Pancreas (tissue), 10 donors: ENCODE measurements around the gene HOXC5. TPM values are rescaled to one million over a fixed set of nuclear protein-coding genes. Genes with fewer than 3 reads are reported as not detected.
A peak's percentile ranks its signal among the peaks of the same experiment; 100 is the strongest.

Source experiments
- ATAC-seq, 4 donors: fragments of 200-7000 bp; cut with Tn5 transposase; one replicate each; pipeline versions ENCODE4 v1.8.0 to v1.9.1; 2020; ENCODE audit warnings: mild to moderate bottlenecking in 4 of 4, moderate library complexity in 4 of 4
- DNase-seq, 6 donors: peaks; one replicate each; pipeline ENCODE4 v3.0.0-alpha.2; 2020
- FAIRE-seq: peaks from 2 replicates; lab custom pipeline; 2012; peaks lifted over from hg19 to GRCh38; lab: Jason Lieb, UNC
- H3K27ac ChIP-seq, 4 donors: fragments of 200-600 bp; sonication (generic); 1 replicate in 3 of 4; 2 replicates in 1 of 4; pipeline versions ENCODE4 v1.5.0 to v1.8.0; 2020
- H3K27me3 ChIP-seq, 4 donors: fragments of 200-600 bp; one replicate each; pipeline ENCODE4 v1.8.0; 2021
- H3K36me3 ChIP-seq, 3 donors: fragments of 200-600 bp; sonication (generic) in 1 of 3; one replicate each; pipeline versions ENCODE4 v1.5.0 to v1.8.0; 2020 to 2021
- H3K4me1 ChIP-seq, 3 donors: fragments of 200-600 bp; one replicate each; pipeline ENCODE4 v1.8.0; 2021
- H3K4me3 ChIP-seq, 4 donors: fragments of 200-600 bp; sonication (generic) in 2 of 4; one replicate each; pipeline versions ENCODE4 v1.5.0 to v1.8.0; 2020 to 2021
- H3K9me3 ChIP-seq, 4 donors: fragments of 200-600 bp; one replicate each; pipeline ENCODE4 v1.8.0; 2021
- CTCF ChIP-seq, 4 donors: fragments of 200-600 bp; sonication (generic) in 3 of 4; IDR thresholded peaks; one replicate each; pipeline versions ENCODE4 v1.5.0 to v1.8.0; 2021; ENCODE audit warnings: antibody characterized with exemption in 4 of 4
- WGBS, 2 donors: extraction: QIAGEN DNeasy Blood & Tissue Kit; methylation state at CpG; one replicate each; pipeline ENCODE4 v1.1.7; 2013; 5-methylcytosine and 5-hydroxymethylcytosine counted together
- intact Hi-C, 3 donors: fragments of 100-400 bp; cut with DNase I; formaldehyde crosslinking; loops; one replicate each; pipeline versions ENCODE4 v1.11.1 to v1.14.2; 2022
- polyA plus RNA-seq, 2 donors: library from polyadenylated mRNA; stranded (reverse); fragments of 200-250 nt; gene quantifications; one replicate each; pipeline ENCODE4 v1.2.3, GENCODE V29; 2013
- total RNA-seq, 6 donors: library from RNA; stranded (reverse); fragmentation: NEBNext Ultra II Directional in 4 of 6; extraction: Animal tissue kit (Norgen Biotek cat#: 25700) in 4 of 6; gene quantifications; one replicate each; pipeline versions ENCODE4 v1.2.1 to v1.2.4, GENCODE V29; 2021 to 2023
- donor health status: healthy with polysubstance abuse.
- donor health status: DM: no; HTN: no; CAD: no; lungs with moderate emphysema.
- donor health status: DM: no; HTN: no; CAD: no.
- donor health status: control.
- donor health status: control.
- donor health status: Bipolar disorder and iron deficiency.
- donor health status: DM: yes; HTN: yes; CAD: no.
- donor health status: DM: no; HTN: no; CAD: no.
- donor health status: DM: no; HTN: no; CAD: no.
- donor health status: DM: yes; HTN: yes; CAD: no.

HOXC5 gene
- total and polyA plus RNA-seq, 8 donors = not detected

GRCh38 chr12:54006559-54007220 is 26.2 kb upstream of the HOXC5 start:
- peaks cover 0 to 5% (median 5%) of the 10 kb centered on the region in 3 donors for H3K4me1 ChIP-seq
- H3K27ac ChIP-seq = no peak overlapping the region
- intact Hi-C loops = loop anchor here (5.0 to 10.0 kb wide), 3 partner anchors 188 to 201 kb away; no protein-coding TSS in a partner anchor
- no peaks in the 10 kb centered on the region for H3K9me3 ChIP-seq
- peak overlapping the region in 2 of 4 donors; percentile 9 to 34 for H3K4me3 ChIP-seq
- H3K27me3 ChIP-seq = peaks cover 0 to 58% (median 5%) of the 10 kb centered on the region in 4 donors
- WGBS, 2 donors = 31 to 34% methylated on average over 22 of the region's 22 CpGs
- ATAC-seq (no peak), FAIRE-seq (no peak), DNase-seq (no peak)
- TF ChIP-seq CTCF (IDR thresholded peaks at IDR 0.05) = no peak
- H3K36me3 ChIP-seq = no peaks in the 10 kb centered on the region

DNA sequence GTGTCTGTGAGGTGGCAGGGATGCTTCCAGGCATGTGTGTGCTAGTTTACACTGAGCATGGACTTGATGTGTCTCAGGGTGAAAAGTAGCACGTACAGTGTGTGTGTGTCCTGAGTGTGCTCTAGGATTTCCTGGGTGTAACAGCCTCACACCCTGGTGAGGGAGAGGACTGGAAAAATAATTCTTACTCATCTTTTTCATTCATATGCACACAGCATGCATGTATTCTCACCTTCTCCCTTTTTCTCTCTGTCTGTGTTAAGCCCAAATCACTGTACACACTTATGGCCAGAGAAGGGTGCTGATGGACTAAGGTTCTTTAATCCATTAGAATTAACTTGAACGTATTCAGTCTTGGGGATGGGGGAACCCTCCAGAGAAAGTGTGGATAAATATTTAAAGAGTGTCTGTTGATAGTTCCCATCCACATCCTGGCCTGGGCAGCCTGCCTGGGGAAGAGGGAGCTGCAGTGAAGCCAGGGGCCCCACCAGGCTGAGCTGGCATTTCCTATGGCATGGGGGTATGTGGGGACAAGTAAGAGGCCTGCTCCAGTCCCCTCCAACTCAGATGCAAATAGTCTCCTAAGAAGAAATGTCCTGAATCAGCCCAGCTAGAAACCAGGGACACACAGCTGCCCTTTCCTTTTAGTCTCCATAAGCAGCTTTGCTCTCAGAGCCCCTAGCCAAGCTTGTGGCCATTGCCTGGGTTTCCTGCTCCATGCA is 25.2 kb upstream of the HOXC5 start:
- Histone ChIP-seq H3K4me1 (peaks cover 0 to 5% (median 5%) of the 10 kb centered on the region in 3 donors), H3K36me3 (no peaks in the 10 kb centered on the region), H3K27me3 (peaks cover 0 to 54% (median 7%) of the 10 kb centered on the region in 4 donors), H3K9me3 (no peaks in the 10 kb centered on the region), H3K4me3 (no peak overlapping the region), H3K27ac (no peak overlapping the region)
- TF ChIP-seq CTCF (IDR thresholded peaks at IDR 0.05) = no peak
- FAIRE-seq (no peak), ATAC-seq (no peak), DNase-seq (no peak)
- intact Hi-C loops = loop anchor here (5.0 to 10.0 kb wide), 3 partner anchors 187 to 200 kb away; no protein-coding TSS in a partner anchor
- WGBS, 2 donors = 60 to 69% methylated on average over 2 of the region's 2 CpGs

- DNase-seq = no peak
- H3K27ac ChIP-seq = no peak overlapping the region
- peaks cover 0 to 49% (median 7%) of the 10 kb centered on the region in 4 donors for H3K27me3 ChIP-seq
- H3K9me3 ChIP-seq = no peaks in the 10 kb centered on the region
- intact Hi-C loops = loop anchor here (5.0 to 10.0 kb wide), 3 partner anchors 187 to 199 kb away; no protein-coding TSS in a partner anchor
- no peak overlapping the region for H3K4me3 ChIP-seq
- no peaks in the 10 kb centered on the region for H3K36me3 ChIP-seq
- no peak for TF ChIP-seq CTCF (IDR thresholded peaks at IDR 0.05)
- WGBS, 2 donors = 18 to 31% methylated on average over 2 of the region's 2 CpGs
- no peak for ATAC-seq
- peaks cover 0 to 5% (median 5%) of the 10 kb centered on the region in 3 donors for H3K4me1 ChIP-seq
- FAIRE-seq = no peak
Measured at GRCh38 chr12:54008260-54008552, 24.6 kb upstream of the HOXC5 start.

- FAIRE-seq (no peak), ATAC-seq (peak in 3 of 4 donors; percentile 33 to 60 (median 33)), DNase-seq (no peak)
- Histone ChIP-seq H3K27me3 (peaks cover 0 to 42% (median 7%) of the 10 kb centered on the region in 4 donors), H3K36me3 (no peaks in the 10 kb centered on the region), H3K9me3 (no peaks in the 10 kb centered on the region), H3K27ac (no peak overlapping the region), H3K4me3 (peak overlapping the region in 2 of 4 donors; percentile 26 to 38), H3K4me1 (peaks cover 0 to 5% (median 5%) of the 10 kb centered on the region in 3 donors)
- WGBS, 2 donors = 3 to 4% methylated on average over 51 of the region's 51 CpGs
- intact Hi-C loops = loop anchor here (5.0 to 10.0 kb wide), 3 partner anchors 185 to 198 kb away; no protein-coding TSS in a partner anchor
- TF ChIP-seq CTCF (IDR thresholded peaks at IDR 0.05) = no peak
Measured at GRCh38 chr12:54009171-54010052, 23.4 kb upstream of the HOXC5 start.
